Ovary (tissue), 3 donors: ENCODE results near the gene MMP28.

Experiments
- CTCF ChIP-seq, 3 donors: fragments of 450-650 bp in 2 of 3; fragments of 200-600 bp in 1 of 3; IDR thresholded peaks; one replicate each; pipeline versions ENCODE4 v1.5.1 to v1.8.0; 2016 to 2022; ENCODE audit warnings: antibody characterized with exemption in 3 of 3, mild to moderate bottlenecking in 1 of 3
- POLR2A ChIP-seq: fragments of 450-650 bp; IDR thresholded peaks from one replicate; pipeline ENCODE4 v1.6.1; 2017; ENCODE audit warnings: antibody characterized with exemption, mild to moderate bottlenecking, moderate library complexity
- donor health status: DM: no; HTN: no; CAD: no.

DNA sequence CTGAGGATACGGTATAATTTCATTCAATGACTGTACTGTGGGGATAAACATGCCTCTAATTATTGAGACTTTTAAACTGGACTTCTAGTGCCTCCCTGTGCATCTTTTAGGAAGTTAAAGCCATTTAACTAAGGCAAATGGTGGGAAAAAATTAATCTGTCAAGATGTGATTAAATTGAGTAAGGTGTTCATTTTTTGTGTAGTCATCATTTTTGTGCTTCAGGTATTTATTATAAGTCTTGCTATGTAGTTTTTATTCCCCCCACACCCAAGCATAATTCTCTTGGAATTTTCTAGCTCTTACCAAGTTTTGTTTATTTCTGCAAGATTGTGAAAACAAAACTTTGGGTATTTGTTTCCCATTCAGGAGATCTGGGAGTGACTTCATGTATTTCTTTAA is 24.0 kb upstream of the MMP28 start:
- no peak for TF ChIP-seq POLR2A
- TF ChIP-seq CTCF (IDR thresholded peaks at IDR 0.05), result no peak
